Measurements from ENCODE around the gene TRIP6.

DNA sequence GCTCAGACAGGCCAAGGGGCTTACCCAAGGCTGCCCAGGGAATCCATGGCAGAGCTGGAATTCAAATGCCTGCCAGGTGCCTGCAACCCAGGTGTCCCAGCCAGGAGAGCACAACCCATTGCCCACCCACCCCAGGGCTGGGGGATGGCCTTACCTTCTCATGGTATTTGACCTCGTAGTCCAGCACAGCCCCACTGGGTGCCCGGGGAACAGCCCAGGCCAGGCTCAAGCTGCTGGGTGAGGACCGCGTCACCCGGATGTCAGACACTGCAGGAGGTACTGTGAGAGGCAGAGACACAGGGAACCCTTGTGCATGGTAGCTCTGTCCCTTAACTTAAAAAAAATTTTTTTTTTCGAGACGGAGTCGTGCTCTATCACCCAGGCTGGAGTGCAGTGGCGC, 48.8 kb upstream of the TRIP6 start:
- TF ChIP-seq, protein P1, sequence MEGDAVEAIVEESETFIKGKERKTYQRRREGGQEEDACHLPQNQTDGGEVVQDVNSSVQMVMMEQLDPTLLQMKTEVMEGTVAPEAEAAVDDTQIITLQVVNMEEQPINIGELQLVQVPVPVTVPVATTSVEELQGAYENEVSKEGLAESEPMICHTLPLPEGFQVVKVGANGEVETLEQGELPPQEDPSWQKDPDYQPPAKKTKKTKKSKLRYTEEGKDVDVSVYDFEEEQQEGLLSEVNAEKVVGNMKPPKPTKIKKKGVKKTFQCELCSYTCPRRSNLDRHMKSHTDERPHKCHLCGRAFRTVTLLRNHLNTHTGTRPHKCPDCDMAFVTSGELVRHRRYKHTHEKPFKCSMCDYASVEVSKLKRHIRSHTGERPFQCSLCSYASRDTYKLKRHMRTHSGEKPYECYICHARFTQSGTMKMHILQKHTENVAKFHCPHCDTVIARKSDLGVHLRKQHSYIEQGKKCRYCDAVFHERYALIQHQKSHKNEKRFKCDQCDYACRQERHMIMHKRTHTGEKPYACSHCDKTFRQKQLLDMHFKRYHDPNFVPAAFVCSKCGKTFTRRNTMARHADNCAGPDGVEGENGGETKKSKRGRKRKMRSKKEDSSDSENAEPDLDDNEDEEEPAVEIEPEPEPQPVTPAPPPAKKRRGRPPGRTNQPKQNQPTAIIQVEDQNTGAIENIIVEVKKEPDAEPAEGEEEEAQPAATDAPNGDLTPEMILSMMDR (IDR thresholded peaks at IDR 0.05), result no peak
- no peak for TF ChIP-seq POLR2A (IDR thresholded peaks at IDR 0.05)
- TF ChIP-seq EP300 (IDR thresholded peaks at IDR 0.05), result no peak
- TF ChIP-seq POLR2AphosphoS5 (IDR thresholded peaks at IDR 0.05), result no peak
